Activated naive CD8-positive, alpha-beta T cell treated with anti-CD3 and anti-CD28 coated beads, Interleukin-2, amount 10 ng/mL, durations not matched to agents 7 days and 5 days (primary cell): ENCODE results near the gene GTF2H4. TPM values are rescaled to one million over a fixed set of nuclear protein-coding genes. Genes with fewer than 3 reads are reported as not detected.
"Not testable (repeated sequence)": the region's sequence is repeated elsewhere in the genome, so short reads cannot be mapped to it uniquely, and the experiment has no call there.

Experiments
- ATAC-seq: fragments of 150-1000 bp; cut with Tn5 transposase; one replicate; pipeline ENCODE4 v1.10.0; 2021; ENCODE audit warnings: low read depth, moderate library complexity
- POLR2A ChIA-PET: fragments of 350-600 bp; sonication (Branson Sonifier 250); formaldehyde crosslinking; loops from one replicate; lab custom pipeline; 2021; ENCODE audit warnings: antibody characterized with exemption; lab: Charles Lee
- DNase-seq: peaks from one replicate; pipeline ENCODE4 v3.0.0; 2021
- H3K27ac Mint-ChIP-seq: one replicate; pipeline ENCODE4 v1.8.0; 2022; ENCODE audit warnings: mild to moderate bottlenecking, mixed read lengths
- H3K27me3 Mint-ChIP-seq: one replicate; pipeline ENCODE4 v1.8.0; 2022; ENCODE audit warnings: mild to moderate bottlenecking, moderate library complexity, mixed read lengths
- H3K36me3 Mint-ChIP-seq: one replicate; pipeline ENCODE4 v1.8.0; 2021; ENCODE audit warnings: mild to moderate bottlenecking, mixed read lengths
- H3K4me1 Mint-ChIP-seq: one replicate; pipeline ENCODE4 v1.8.0; 2021; ENCODE audit warnings: mixed read lengths
- H3K4me3 Mint-ChIP-seq: one replicate; pipeline ENCODE4 v1.8.0; 2022; ENCODE audit warnings: mild to moderate bottlenecking, moderate library complexity, mixed read lengths
- H3K9me3 Mint-ChIP-seq: one replicate; pipeline ENCODE4 v1.8.0; 2021; ENCODE audit warnings: mixed read lengths
- total RNA-seq, 2 experiments: library from RNA; stranded (reverse); gene quantifications; one replicate each; pipeline ENCODE4 v1.2.3, GENCODE V29; 2021

Gene GTF2H4
- total RNA-seq, 2 experiments from 2014 or later: 26.7 to 36.2 TPM

DNA sequence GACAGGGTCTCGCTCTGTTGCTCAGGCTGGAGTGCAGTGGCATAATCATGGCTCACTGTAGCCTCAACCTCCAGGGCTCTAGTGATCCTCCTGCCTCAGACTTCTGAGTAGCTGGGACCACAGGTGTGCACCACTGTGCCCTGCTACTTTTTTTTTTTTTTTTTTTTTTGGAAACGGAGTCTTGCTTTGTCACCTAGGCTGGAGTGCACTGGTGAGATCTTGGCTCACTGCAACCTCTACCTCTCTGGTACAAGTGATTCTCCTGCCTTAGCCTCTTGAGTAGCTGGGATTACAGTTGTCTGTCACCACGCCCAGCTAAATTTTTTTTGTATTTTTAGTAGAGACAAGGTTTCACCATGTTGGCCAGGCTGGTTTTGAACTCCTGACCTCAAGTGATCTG is 19.1 kb downstream of the GTF2H4 start:
- H3K4me3 Mint-ChIP-seq, H3K9me3 Mint-ChIP-seq, H3K27ac Mint-ChIP-seq, H3K4me1 Mint-ChIP-seq, ATAC-seq, DNase-seq, POLR2A ChIA-PET, H3K27me3 Mint-ChIP-seq: not testable (repeated sequence)
- peaks cover 26% of the 10 kb centered on the region for H3K36me3 Mint-ChIP-seq

DNA sequence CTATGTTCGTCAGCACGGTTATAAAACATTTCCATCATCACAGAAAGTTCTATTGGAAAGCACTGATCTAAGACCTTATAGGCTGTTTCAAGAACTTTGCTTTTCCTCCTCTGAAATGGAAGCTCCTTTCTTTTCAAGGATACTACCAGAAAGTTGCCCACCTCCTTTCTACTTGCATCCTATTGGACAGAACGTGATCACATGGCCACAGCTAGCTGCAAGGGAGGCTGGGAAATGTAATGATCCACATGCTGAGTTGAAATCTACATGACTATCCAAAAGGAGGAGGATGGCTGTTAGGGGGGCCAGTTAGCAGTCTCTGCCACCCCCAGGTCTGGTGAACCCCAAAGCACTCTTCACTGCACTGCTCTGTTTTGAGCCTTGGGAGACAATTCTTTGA is 20.7 kb downstream of the GTF2H4 start:
- Mint-ChIP-seq H3K4me3 (no peak overlapping the region), H3K27ac (no peak overlapping the region), H3K4me1 (no peaks in the 10 kb centered on the region), H3K27me3 (no peaks in the 10 kb centered on the region), H3K9me3 (peaks cover 3% of the 10 kb centered on the region), H3K36me3 (peaks cover 26% of the 10 kb centered on the region)
- POLR2A ChIA-PET: interaction anchor here (0.7 kb wide), 1 partner anchor 15 kb away, joined by 3 read pairs; the partner anchor contains the start of gene VARS2
- ATAC-seq (no peak), DNase-seq (no peak)

DNA sequence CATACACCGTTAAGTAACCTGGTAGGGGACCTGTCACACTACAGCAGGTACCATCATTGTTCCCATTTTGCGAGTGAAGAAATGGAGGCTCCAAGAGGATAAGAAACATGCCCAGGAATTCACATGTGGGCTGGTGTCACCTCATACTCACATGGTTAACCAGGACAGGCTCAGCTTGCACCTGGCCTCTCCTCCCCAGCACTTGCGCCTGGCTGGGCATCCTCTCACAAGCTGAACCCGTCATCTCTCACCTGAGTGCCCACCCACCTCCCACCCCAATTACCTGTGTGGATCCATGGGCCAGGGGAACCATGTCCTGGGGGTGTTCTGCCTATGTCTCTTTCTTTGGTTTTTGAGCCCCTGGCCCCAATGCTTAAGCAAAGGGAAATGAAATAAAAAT is 22.5 kb downstream of the GTF2H4 start:
- no peak overlapping the region for H3K27ac Mint-ChIP-seq
- peaks cover 26% of the 10 kb centered on the region for H3K36me3 Mint-ChIP-seq
- peaks cover 3% of the 10 kb centered on the region for H3K27me3 Mint-ChIP-seq
- H3K4me1 Mint-ChIP-seq: no peaks in the 10 kb centered on the region
- POLR2A ChIA-PET: interaction anchor here (1.6 kb wide), 1 partner anchor 25 kb away, joined by 3 read pairs; no protein-coding TSS in a partner anchor
- DNase-seq (no peak), ATAC-seq (no peak)
- peaks cover 3% of the 10 kb centered on the region for H3K9me3 Mint-ChIP-seq
- H3K4me3 Mint-ChIP-seq: no peak overlapping the region

DNA sequence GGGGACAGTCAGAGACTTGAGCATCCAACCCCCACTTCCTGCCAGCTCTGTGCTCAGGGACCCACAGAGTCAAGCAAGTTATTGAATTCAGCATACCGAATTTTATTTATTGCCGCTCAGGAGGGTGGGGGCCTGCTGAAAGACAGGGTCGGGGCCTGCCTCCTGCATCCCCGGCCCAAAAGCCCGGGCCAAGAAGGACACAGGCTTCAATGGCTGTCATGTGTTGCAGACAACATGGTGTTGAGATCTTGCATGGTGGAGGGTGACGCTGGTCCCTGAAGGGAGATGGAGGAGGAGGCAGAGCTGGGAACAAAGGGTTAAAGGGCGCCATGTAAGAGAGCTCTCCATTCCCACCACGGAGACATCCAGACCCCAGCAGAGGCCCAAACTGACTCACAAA is 23.3 kb downstream of the GTF2H4 start:
- peaks cover 23% of the 10 kb centered on the region for H3K36me3 Mint-ChIP-seq
- no peak overlapping the region for H3K27ac Mint-ChIP-seq
- peaks cover 3% of the 10 kb centered on the region for H3K9me3 Mint-ChIP-seq
- H3K27me3 Mint-ChIP-seq: peaks cover 5% of the 10 kb centered on the region
- no peaks in the 10 kb centered on the region for H3K4me1 Mint-ChIP-seq
- ATAC-seq (no peak), DNase-seq (no peak)
- H3K4me3 Mint-ChIP-seq: no peak overlapping the region
- POLR2A ChIA-PET: interaction anchor here (1.6 kb wide), 1 partner anchor 24 kb away, joined by 3 read pairs; no protein-coding TSS in a partner anchor

GRCh38 chr6:30931969-30932645 is 24.1 kb downstream of the GTF2H4 start, which contains the start of gene SFTA2:
TSS of gene SFTA2 (minus strand) at chr6:30932170. CDS start at chr6:30932096, 74 bp downstream.
- Mint-ChIP-seq H3K27ac (no peak within 1 kb of the TSS), H3K9me3 (peaks cover 3% of the 10 kb centered on the region), H3K27me3 (peaks cover 7% of the 10 kb centered on the region), H3K4me1 (no peaks in the 10 kb centered on the region), H3K4me3 (no peak within 1 kb of the TSS), H3K36me3 (peaks cover 17% of the 10 kb centered on the region)
- POLR2A ChIA-PET: interaction anchor here (0.6 to 1.6 kb wide), 2 partner anchors 8 to 23 kb away, joined by 3 read pairs; no protein-coding TSS in a partner anchor
- no peak for DNase-seq
- no peak for ATAC-seq

DNA sequence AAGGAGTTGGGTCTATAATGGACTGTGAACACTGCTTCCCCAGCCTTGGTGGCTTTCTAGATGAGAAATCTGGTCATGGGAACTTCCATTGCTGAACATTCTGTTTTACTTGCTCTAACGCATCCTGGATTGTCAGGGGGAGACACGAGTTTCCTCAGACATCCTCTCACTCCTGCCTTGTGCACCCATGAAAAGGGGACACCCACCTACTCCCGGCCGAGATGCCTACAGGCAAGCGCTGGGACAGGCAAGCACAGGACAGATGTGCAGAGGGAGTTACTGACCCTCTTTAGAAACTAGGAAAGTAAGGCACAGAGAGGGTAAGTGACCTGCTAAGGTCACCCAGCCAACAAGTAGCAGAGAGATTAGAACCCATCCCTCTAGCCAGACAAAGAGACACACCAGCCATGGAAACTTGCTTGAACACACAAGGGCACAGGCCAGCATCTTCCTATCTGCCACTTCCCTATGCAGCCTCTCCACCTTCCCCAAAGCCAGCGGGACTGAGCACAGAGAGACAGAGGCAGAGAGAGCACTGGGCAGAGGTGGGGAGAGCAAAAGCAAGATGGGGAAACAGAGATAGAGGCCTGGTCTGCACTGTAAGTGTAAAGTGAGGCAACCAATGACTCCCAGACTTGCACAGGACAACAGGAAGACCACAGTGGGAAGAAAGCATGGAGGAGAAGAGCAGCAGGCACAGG is 24.8 kb downstream of the GTF2H4 start:
- H3K4me1 Mint-ChIP-seq: no peaks in the 10 kb centered on the region
- no peak overlapping the region for H3K27ac Mint-ChIP-seq
- peaks cover 13% of the 10 kb centered on the region for H3K36me3 Mint-ChIP-seq
- peaks cover 7% of the 10 kb centered on the region for H3K27me3 Mint-ChIP-seq
- ATAC-seq (no peak), DNase-seq (no peak)
- H3K9me3 Mint-ChIP-seq: peaks cover 3% of the 10 kb centered on the region
- POLR2A ChIA-PET: no interaction called here
- H3K4me3 Mint-ChIP-seq: no peak overlapping the region

DNA sequence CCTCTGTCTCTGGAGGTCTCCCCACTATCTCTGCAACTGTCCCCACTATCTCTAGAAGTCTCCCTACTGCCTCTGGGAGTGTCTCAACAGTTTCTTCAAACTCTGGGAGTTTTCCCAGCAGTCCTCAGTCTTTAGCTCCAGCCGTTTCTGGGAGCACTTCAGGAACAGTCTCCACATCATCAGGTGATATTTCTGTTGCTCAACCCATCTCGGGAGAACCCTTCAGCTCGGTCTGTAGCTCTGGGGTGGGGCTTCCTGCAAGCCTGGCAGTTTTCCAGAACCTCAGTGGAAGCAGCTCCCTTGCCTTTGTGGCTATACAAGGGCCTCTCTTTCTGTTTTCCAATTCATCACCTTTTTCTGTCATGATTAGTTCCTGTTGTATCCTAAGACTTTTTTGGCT is 27.0 kb downstream of the GTF2H4 start:
- Mint-ChIP-seq H3K27ac (no peak overlapping the region), H3K4me3 (no peak overlapping the region), H3K36me3 (peaks cover 1% of the 10 kb centered on the region), H3K9me3 (no peaks in the 10 kb centered on the region), H3K27me3 (peaks cover 12% of the 10 kb centered on the region), H3K4me1 (no peaks in the 10 kb centered on the region)
- POLR2A ChIA-PET: no interaction called here
- DNase-seq (no peak), ATAC-seq (no peak)

DNA sequence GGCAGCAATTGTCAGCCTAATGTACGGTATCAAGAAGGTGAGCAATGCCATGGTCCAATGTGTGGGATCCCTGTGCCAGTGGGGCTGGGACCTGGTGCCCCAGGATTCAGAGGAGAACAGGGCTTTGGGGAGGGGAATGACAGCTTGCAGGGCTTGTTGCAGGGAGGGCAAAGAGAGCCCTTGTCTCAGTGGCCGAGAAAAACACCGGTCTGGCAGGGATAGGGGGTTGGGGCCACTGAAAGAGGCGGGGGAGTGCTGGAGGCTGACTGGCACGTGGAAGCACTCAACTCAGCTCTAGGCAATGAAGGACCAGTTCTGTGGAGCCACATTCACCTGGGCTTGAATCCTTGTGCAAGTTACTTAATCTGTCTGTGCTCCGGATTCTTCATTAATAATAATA is 29.3 kb downstream of the GTF2H4 start:
- H3K4me1 Mint-ChIP-seq: no peaks in the 10 kb centered on the region
- peaks cover 28% of the 10 kb centered on the region for H3K27me3 Mint-ChIP-seq
- ATAC-seq: no peak
- no peak for DNase-seq
- H3K4me3 Mint-ChIP-seq: no peak overlapping the region
- H3K27ac Mint-ChIP-seq: no peak overlapping the region
- no peaks in the 10 kb centered on the region for H3K9me3 Mint-ChIP-seq
- POLR2A ChIA-PET: no interaction called here
- H3K36me3 Mint-ChIP-seq: no peaks in the 10 kb centered on the region

DNA sequence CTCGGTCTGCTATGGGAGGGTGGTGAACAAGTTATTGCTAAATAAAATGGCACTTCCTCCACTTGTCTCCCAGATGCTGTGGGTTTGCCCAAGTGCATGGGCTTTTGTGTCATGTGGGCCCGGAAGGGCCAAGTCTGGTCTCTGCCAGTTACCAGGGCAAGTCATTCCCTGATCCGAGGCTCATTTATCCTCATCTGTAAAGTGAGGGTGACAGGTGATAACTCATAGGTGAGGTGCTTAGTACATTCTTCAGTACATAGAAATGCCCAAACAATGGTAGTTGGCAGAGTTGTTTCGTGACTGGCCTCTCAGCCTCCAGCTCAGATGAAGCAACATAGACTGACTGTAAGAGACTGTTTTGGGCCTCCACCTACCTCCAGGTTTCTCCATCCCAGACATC is 30.7 kb downstream of the GTF2H4 start:
- POLR2A ChIA-PET: no interaction called here
- Mint-ChIP-seq H3K27ac (no peak overlapping the region), H3K36me3 (no peaks in the 10 kb centered on the region), H3K4me3 (no peak overlapping the region), H3K9me3 (no peaks in the 10 kb centered on the region), H3K27me3 (peaks cover 41% of the 10 kb centered on the region), H3K4me1 (no peaks in the 10 kb centered on the region)
- no peak for ATAC-seq
- no peak for DNase-seq

GRCh38 chr6:30939473-30939872 is 31.5 kb downstream of the GTF2H4 start:
- Mint-ChIP-seq H3K4me3 (no peak overlapping the region), H3K27me3 (peaks cover 44% of the 10 kb centered on the region), H3K9me3 (no peaks in the 10 kb centered on the region), H3K36me3 (no peaks in the 10 kb centered on the region), H3K4me1 (no peaks in the 10 kb centered on the region), H3K27ac (no peak overlapping the region)
- no peak for ATAC-seq
- DNase-seq: no peak
- POLR2A ChIA-PET: no interaction called here

- Mint-ChIP-seq H3K4me1 (no peaks in the 10 kb centered on the region), H3K4me3 (no peak within 1 kb of the TSS), H3K27ac (no peak within 1 kb of the TSS), H3K36me3 (no peaks in the 10 kb centered on the region), H3K9me3 (no peaks in the 10 kb centered on the region), H3K27me3 (peaks cover 44% of the 10 kb centered on the region)
- DNase-seq (no peak), ATAC-seq (no peak)
- POLR2A ChIA-PET: interaction anchor here (0.7 kb wide), 1 partner anchor 9 kb away, joined by 3 read pairs; the partner anchor contains the start of gene SFTA2
Observed at GRCh38 chr6:30940361-30940986, 32.5 kb downstream of the GTF2H4 start, which contains the start of gene MUCL3. TSS of gene MUCL3 (plus strand) at chr6:30940973. CDS start at chr6:30941000, 27 bp downstream.

DNA sequence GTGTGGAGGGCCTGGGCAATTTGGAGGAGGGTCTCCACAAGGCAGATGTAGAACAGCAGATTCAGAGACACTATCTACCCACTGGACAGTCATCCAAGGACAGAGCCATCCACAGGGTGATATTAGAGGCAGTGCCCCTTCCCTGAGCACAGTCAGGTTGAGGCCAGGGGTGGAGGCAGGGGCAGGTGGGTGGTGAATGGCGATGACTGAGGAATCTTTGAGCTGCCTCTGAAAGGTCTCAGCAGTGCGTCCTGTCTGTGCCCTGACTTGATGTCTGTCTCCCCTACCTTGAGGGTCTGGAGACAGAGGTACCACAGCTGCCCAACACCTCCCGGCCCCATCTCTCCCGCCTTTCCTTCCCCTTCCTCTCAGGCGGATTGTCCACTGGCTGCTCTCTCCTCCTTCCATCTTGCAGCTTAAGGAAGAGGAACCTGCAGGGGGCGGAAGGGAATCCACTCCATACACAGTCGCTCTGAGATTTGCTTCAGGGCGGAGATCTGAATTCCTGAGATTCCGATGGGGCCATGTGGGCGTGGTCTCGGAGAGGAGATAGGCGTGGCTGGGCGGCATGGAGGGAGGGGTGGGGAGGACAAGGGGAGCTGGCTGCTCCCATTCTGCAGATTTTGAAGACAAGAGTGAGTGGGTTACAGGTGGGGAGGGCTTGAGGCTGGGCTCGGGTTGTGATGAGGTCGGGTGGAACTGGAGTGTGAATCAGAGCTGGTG is 34.5 kb downstream of the GTF2H4 start:
- POLR2A ChIA-PET: no interaction called here
- no peak overlapping the region for H3K27ac Mint-ChIP-seq
- no peak for DNase-seq

GRCh38 chr6:30944051-30944450 is 36.0 kb downstream of the GTF2H4 start:
- H3K4me3 Mint-ChIP-seq: no peak overlapping the region
- H3K36me3 Mint-ChIP-seq: no peaks in the 10 kb centered on the region
- H3K4me1 Mint-ChIP-seq: no peaks in the 10 kb centered on the region
- POLR2A ChIA-PET: interaction anchor here (0.6 kb wide), 1 partner anchor 231 kb away, joined by 3 read pairs; no protein-coding TSS in a partner anchor
- H3K27me3 Mint-ChIP-seq: peaks cover 47% of the 10 kb centered on the region
- ATAC-seq (no peak), DNase-seq (no peak)
- H3K27ac Mint-ChIP-seq: no peak overlapping the region
- H3K9me3 Mint-ChIP-seq: no peaks in the 10 kb centered on the region

More for the DNA sequence above, 34.5 kb downstream of the GTF2H4 start:
- H3K4me3 Mint-ChIP-seq: no peak overlapping the region
- peaks cover 49% of the 10 kb centered on the region for H3K27me3 Mint-ChIP-seq
- H3K4me1 Mint-ChIP-seq: no peaks in the 10 kb centered on the region
- ATAC-seq: no peak
- H3K36me3 Mint-ChIP-seq: no peaks in the 10 kb centered on the region
- H3K9me3 Mint-ChIP-seq: no peaks in the 10 kb centered on the region
